ENCODE data around the gene ADCY10. TPM values are rescaled to one million over a fixed set of nuclear protein-coding genes. Genes with fewer than 3 reads are reported as not detected.
A peak's percentile ranks its signal among the peaks of the same experiment; 100 is the strongest.

The ADCY10 gene
- total and polyA plus RNA-seq, 2 of the 8 experiments (the other 6 are each of a cell fraction or from before 2014, with no cell fraction given) = 0.02 TPM; not detected in 1

DNA sequence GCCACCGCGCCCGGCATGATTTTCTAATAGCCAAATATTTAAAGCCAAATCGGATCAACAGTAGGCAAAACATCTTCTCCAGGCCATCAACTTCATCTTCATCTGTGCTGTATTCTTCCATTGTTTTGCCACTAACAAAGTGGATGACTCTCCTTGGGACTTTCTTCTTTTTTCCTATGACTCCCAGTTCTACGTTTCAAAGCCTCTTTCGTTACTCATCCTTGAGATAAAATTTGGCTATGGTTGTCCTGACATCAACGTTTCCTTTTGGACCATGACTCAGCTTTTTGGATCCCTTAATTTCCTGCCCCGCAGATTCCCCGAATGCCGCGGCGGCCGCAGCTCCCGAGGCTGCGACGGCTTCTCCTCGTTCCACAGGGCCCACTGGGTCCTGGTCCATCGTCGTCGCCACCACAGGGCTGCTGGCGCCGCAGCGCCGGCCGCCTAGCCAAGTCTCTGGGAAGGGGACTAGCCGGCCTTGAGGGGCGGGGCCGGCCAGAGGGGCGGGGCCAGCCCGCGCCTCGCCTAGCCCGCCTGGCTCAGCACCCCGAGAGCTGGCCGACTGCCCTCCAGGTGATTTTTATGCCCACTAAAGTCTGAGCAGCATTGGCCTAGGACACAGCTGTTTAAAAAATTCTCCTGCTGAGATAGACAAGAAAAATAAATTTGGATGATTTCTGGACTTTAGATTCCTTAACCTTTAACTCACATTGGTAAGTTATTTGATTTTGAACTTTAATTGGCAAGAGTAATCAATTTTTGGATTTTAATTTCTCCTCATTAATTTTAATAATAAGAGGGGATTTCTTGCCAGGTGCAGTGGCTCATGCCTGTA, 93.9 kb downstream of the ADCY10 start (continued):
- TF ChIP-seq POLR2A (IDR thresholded peaks at IDR 0.05; ENCODE audit: control extremely low read depth in 1 of 2, low read depth in 2 of 2, low read length in 2 of 2) (peak in 1 of 2 experiments; percentile 55; a peak in 2 of 3 replicates), RAD21 (IDR thresholded peaks at IDR 0.05 in 1 of 2, conservative IDR thresholded peaks at IDR 0.05 in 1 of 2; ENCODE audit: low read depth in 2 of 2, low read length in 2 of 2) (0 out of 4 replicates have a peak, but pooled peaks of 1 of the 2 experiments have one; percentile 6), RBBP5 (IDR thresholded peaks at IDR 0.05; ENCODE audit: borderline replicate concordance, low read depth, low read length) (0 out of 2 replicates have a peak, but pooled peaks have one; percentile 36), SUZ12 (IDR thresholded peaks at IDR 0.05; ENCODE audit: low read length) (no peak), CBX5 (IDR thresholded peaks at IDR 0.05; ENCODE audit: low read depth, low read length) (no peak)
